SU-DHL-6 (cell line): ENCODE results near the gene NRL.

Experiments used
- CTCF ChIP-seq: fragments of 200-600 bp; sonication (generic); IDR thresholded peaks from one replicate; pipeline ENCODE4 v1.5.1; 2017; ENCODE audit warnings: antibody characterized with exemption, mild to moderate bottlenecking, low read length, moderate library complexity; ENCODE audit not compliant: insufficient read depth, poor library complexity, severe bottlenecking
- EZH2phosphoT487 ChIP-seq: fragments of 200-600 bp; sonication (generic), shearing (Covaris generic); conservative IDR thresholded peaks from 2 replicates; pipeline ENCODE4 v1.6.1; 2018; ENCODE audit warnings: mild to moderate bottlenecking, antibody characterized with exemption, low read length, moderate library complexity, mixed read lengths

- no peak for TF ChIP-seq CTCF
- no peak for TF ChIP-seq EZH2phosphoT487
These were observed 42.6 kb upstream of the NRL start for GRCh38 chr14:24157331-24157730.
